Measurements from ENCODE around the gene RNF31. TPM values are rescaled to one million over a fixed set of nuclear protein-coding genes. Genes with fewer than 3 reads are reported as not detected.

The RNF31 gene
- total and polyA plus RNA-seq, 2 of the 13 experiments (the other 11 are each of a cell fraction or from before 2014, with no cell fraction given) = 48.2 to 86.8 TPM

DNA sequence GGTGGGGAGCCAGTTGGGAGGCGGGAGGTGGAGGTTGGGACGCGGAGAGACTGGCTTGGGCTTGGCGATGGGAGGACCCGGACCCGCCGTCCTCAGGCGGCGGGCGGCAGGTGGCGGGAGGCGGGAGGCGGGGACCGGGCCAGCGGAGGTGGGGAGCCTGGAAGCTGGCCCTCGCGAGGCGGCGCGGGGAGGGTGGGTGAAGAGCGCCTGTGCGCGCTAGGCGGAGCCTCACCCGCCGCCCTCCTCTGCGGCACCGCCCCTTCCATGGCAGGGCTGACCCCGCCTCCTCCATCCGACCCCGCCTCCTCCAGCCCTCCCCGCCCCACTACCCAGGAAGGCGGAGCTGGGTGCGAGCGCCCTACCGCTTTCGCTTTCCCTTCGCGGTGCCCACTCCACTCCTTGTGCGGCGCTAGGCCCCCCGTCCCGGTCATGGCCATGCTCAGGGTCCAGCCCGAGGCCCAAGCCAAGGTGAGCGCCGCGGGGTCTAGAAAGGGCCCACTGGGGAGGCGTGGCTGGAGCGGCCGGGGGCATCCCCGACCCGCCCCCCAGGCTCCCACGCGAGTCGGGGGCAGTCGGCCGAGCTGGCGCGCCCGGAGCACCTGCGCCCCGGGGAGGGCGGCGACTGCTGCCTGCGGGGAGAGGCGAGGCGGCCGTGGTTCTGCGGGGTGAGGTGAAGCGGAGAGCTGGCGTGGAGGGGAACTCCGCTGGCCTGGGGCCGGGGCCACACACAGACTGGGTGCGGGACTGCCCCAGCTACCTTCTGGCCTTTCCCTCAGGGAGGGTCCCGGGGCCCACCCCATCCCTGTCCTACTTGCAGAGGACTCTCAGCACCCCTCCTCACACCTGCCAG, 11.2 kb upstream of the RNF31 start, which contains the start of gene PSME1 (continued):
- TF ChIP-seq ZSCAN21 (CRISPR knock-in tag; IDR thresholded peaks at IDR 0.05; ENCODE audit: borderline replicate concordance) = peak; percentile 78
- peak; percentile 35; the same call in 1 of the 2 replicates for TF ChIP-seq ZNF644 (CRISPR knock-in tag; IDR thresholded peaks at IDR 0.05; ENCODE audit: low read depth)
- TF ChIP-seq, protein P1, sequence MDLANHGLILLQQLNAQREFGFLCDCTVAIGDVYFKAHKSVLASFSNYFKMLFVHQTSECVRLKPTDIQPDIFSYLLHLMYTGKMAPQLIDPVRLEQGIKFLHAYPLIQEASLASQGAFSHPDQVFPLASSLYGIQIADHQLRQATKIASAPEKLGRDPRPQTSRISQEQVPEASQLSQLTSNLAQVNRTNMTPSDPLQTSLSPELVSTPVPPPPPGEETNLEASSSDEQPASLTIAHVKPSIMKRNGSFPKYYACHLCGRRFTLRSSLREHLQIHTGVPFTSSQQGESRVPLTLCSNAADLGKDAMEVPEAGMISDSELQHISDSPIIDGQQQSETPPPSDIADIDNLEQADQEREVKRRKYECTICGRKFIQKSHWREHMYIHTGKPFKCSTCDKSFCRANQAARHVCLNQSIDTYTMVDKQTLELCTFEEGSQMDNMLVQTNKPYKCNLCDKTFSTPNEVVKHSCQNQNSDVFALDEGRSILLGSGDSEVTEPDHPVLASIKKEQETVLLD (CRISPR knock-in tag; IDR thresholded peaks at IDR 0.05; ENCODE audit: low read depth) = no peak
- no peak; the same call in 1 of the 2 replicates for TF ChIP-seq SMAD9 (CRISPR knock-in tag; IDR thresholded peaks at IDR 0.05)
- no peak for TF ChIP-seq RORA (CRISPR knock-in tag; IDR thresholded peaks at IDR 0.05)
- peak; percentile 16; the same call in 1 of the 2 replicates for TF ChIP-seq EEA1 (CRISPR knock-in tag; IDR thresholded peaks at IDR 0.05; ENCODE audit: borderline replicate concordance)
- TF ChIP-seq, protein P2, sequence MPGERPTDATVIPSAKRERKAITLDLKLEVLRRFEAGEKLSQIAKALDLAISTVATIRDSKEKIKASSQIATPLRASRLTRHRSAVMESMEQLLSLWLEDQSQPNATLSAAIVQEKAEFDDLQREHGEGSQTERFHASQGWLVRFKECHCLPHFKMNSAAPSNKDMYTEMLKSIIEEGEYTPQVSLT (CRISPR knock-in tag; IDR thresholded peaks at IDR 0.05; ENCODE audit: borderline replicate concordance, low read depth) = no peak
- TF ChIP-seq, protein P3, sequence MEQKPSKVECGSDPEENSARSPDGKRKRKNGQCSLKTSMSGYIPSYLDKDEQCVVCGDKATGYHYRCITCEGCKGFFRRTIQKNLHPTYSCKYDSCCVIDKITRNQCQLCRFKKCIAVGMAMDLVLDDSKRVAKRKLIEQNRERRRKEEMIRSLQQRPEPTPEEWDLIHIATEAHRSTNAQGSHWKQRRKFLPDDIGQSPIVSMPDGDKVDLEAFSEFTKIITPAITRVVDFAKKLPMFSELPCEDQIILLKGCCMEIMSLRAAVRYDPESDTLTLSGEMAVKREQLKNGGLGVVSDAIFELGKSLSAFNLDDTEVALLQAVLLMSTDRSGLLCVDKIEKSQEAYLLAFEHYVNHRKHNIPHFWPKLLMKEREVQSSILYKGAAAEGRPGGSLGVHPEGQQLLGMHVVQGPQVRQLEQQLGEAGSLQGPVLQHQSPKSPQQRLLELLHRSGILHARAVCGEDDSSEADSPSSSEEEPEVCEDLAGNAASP (CRISPR knock-in tag; IDR thresholded peaks at IDR 0.05; ENCODE audit: borderline replicate concordance) = peak; percentile 89; the same call in 1 of the 2 replicates
- peak; percentile 34 for TF ChIP-seq U2AF1 (optimal IDR thresholded peaks at IDR 0.05; ENCODE audit: low read depth, low read length)
- no peak for TF ChIP-seq NFRKB (IDR thresholded peaks at IDR 0.05)
- TF ChIP-seq ZBTB3 (CRISPR knock-in tag; IDR thresholded peaks at IDR 0.05; ENCODE audit: borderline replicate concordance, low read depth) = peak; percentile 43; the same call in 1 of the 2 replicates
- no peak for TF ChIP-seq HNRNPH1 (optimal IDR thresholded peaks at IDR 0.05; ENCODE audit: low read depth, low read length)
- TF ChIP-seq ZNF577 (CRISPR knock-in tag; IDR thresholded peaks at IDR 0.05; ENCODE audit: borderline replicate concordance, low read depth) = 0 out of 2 replicates have a peak, but pooled peaks have one; percentile 26
- TF ChIP-seq, protein P4, sequence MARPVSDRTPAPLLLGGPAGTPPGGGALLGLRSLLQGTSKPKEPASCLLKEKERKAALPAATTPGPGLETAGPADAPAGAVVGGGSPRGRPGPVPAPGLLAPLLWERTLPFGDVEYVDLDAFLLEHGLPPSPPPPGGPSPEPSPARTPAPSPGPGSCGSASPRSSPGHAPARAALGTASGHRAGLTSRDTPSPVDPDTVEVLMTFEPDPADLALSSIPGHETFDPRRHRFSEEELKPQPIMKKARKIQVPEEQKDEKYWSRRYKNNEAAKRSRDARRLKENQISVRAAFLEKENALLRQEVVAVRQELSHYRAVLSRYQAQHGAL (CRISPR knock-in tag; IDR thresholded peaks at IDR 0.05; ENCODE audit: not compliant biosample characterization) = peak; percentile 70
- TF ChIP-seq, protein P5, sequence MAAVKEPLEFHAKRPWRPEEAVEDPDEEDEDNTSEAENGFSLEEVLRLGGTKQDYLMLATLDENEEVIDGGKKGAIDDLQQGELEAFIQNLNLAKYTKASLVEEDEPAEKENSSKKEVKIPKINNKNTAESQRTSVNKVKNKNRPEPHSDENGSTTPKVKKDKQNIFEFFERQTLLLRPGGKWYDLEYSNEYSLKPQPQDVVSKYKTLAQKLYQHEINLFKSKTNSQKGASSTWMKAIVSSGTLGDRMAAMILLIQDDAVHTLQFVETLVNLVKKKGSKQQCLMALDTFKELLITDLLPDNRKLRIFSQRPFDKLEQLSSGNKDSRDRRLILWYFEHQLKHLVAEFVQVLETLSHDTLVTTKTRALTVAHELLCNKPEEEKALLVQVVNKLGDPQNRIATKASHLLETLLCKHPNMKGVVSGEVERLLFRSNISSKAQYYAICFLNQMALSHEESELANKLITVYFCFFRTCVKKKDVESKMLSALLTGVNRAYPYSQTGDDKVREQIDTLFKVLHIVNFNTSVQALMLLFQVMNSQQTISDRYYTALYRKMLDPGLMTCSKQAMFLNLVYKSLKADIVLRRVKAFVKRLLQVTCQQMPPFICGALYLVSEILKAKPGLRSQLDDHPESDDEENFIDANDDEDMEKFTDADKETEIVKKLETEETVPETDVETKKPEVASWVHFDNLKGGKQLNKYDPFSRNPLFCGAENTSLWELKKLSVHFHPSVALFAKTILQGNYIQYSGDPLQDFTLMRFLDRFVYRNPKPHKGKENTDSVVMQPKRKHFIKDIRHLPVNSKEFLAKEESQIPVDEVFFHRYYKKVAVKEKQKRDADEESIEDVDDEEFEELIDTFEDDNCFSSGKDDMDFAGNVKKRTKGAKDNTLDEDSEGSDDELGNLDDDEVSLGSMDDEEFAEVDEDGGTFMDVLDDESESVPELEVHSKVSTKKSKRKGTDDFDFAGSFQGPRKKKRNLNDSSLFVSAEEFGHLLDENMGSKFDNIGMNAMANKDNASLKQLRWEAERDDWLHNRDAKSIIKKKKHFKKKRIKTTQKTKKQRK (IDR thresholded peaks at IDR 0.05; ENCODE audit: low read length) = no peak
- peak; percentile 79 for TF ChIP-seq POGZ (CRISPR knock-in tag; IDR thresholded peaks at IDR 0.05)
- TF ChIP-seq ZNF33A (CRISPR knock-in tag; IDR thresholded peaks at IDR 0.05; ENCODE audit: borderline replicate concordance) = no peak
- no peak for TF ChIP-seq NFATC3 (CRISPR knock-in tag; IDR thresholded peaks at IDR 0.05)
- no peak for TF ChIP-seq ZNF589 (CRISPR knock-in tag; conservative IDR thresholded peaks at IDR 0.05)
- TF ChIP-seq, protein P6, sequence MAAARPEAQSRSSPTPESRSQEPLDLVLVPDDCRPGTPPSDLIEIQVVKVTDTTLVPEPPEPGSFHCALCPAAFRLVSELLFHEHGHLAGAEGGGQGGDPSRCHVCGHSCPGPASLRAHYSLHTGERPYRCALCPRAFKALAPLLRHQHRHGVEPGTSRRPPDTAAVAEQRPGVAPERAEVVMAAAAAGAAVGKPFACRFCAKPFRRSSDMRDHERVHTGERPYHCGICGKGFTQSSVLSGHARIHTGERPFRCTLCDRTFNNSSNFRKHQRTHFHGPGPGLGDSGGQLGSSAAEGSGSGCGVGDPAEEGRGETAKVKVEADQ (CRISPR knock-in tag; IDR thresholded peaks at IDR 0.05; ENCODE audit: borderline replicate concordance) = no peak

Data from HepG2 (cell line).